AG04449 (cell line): ENCODE results near the gene ARHGAP15.

Source experiments
- CTCF ChIA-PET: fragments of 350-600 bp; formaldehyde crosslinking; extraction: SDS; loops from one replicate; lab custom pipeline; 2021; ENCODE audit warnings: antibody characterized with exemption; lab: Yijun Ruan, JAX
- POLR2A ChIA-PET: fragments of 400-600, 350-600 bp; formaldehyde crosslinking; extraction: SDS; loops from one replicate; lab custom pipeline; 2020; ENCODE audit warnings: antibody characterized with exemption, inconsistent platforms; lab: Yijun Ruan, JAX
- DNase-seq: peaks from one replicate; pipeline ENCODE4 v3.0.0-alpha.2; 2010; ENCODE audit warnings: low read depth, low spot score
- H3K4me3 ChIP-seq: 2 replicates; pipeline ENCODE4 v1.5.1; 2011; ENCODE audit warnings: low read depth, mild to moderate bottlenecking, control low read depth, low read length
- TF ChIP-seq, protein P1 (sequence below): IDR thresholded peaks from one replicate; pipeline ENCODE4 v1.5.1; 2011; ENCODE audit warnings: mild to moderate bottlenecking, moderate library complexity, low read length, control low read depth, inconsistent platforms; ENCODE audit not compliant: insufficient read depth; ENCODE audit errors: missing control alignments

ARHGAP15 gene

DNA sequence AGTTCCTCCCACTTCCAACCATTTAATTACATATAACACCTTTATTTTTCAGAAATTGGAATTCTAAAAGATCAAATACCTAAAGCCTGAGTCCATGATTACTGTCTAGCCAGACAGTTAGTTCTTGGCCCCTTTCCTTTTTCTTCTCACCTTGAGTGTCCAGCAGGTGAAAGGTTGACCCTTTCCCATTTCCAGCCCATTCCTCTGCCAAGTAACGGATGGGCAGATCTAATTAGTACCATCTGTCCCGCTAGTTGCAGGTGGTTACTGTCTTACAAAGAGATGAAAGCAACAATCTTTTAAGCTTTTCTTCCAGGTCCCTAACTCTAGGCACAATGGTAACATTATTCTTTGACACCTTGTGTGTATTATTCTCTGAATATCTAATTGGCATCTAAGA lies 506.7 kb downstream of the ARHGAP15 start:
- ChIA-PET CTCF (no interaction called here), POLR2A (no interaction called here)
- no peak for DNase-seq
- no peak overlapping the region for H3K4me3 ChIP-seq
- TF ChIP-seq, protein P1, sequence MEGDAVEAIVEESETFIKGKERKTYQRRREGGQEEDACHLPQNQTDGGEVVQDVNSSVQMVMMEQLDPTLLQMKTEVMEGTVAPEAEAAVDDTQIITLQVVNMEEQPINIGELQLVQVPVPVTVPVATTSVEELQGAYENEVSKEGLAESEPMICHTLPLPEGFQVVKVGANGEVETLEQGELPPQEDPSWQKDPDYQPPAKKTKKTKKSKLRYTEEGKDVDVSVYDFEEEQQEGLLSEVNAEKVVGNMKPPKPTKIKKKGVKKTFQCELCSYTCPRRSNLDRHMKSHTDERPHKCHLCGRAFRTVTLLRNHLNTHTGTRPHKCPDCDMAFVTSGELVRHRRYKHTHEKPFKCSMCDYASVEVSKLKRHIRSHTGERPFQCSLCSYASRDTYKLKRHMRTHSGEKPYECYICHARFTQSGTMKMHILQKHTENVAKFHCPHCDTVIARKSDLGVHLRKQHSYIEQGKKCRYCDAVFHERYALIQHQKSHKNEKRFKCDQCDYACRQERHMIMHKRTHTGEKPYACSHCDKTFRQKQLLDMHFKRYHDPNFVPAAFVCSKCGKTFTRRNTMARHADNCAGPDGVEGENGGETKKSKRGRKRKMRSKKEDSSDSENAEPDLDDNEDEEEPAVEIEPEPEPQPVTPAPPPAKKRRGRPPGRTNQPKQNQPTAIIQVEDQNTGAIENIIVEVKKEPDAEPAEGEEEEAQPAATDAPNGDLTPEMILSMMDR, result no peak

DNA sequence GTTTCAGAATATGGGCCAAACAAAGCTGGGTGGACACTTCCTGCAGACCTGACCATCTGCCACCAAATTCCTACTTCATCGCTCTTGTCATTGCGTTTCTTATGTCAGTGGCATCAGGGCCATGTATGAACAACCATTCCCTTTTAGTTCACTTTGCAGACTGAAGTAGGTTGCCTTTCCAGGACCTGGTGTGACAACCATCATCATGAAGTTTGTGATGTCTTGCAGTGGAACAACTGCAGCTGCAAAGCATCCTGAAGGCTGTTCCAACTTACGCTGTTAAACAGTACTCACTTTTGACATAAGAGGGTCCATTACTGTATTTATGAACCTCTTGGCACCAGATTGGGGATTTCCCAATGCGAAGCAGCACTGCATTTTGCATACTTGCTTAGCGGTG lies 511.6 kb downstream of the ARHGAP15 start:
- ChIA-PET POLR2A (no interaction called here), CTCF (no interaction called here)
- no peak for DNase-seq
- TF ChIP-seq, protein P1, result no peak
- H3K4me3 ChIP-seq, result no peak overlapping the region

DNA sequence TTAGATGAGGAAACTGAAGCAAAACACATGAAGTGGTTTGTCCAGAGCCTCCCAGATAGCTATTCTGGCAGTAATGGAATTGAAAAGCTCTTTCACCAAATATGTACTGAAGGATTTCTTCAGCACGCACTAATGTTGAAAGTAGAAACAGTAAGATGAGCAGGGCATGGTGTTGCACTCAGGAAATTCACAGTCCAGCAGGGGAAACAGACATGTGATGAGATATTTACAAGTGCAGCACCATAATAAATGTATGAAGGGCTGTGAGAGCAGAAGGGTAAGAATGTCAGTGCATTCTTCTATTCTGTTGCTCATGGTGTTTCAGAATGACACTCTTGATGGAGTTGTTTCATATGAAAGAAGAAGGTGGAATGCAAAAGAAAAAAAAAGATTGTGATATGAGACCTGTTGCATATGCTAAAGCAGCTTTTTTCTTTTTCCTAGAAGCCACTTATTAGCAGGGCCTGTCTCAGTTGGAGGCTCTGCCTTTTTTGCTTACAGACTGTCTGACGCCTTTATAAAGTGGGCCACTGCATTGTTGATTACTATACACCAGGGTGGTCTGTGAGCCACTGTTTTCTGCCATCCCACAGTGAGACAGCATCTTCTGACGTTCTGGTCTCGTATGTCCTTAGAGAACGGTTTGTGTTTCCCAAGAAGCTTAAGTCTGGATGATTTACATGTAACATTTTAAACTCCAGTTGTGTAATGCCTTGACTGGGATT lies 516.9 kb downstream of the ARHGAP15 start:
- no peak for DNase-seq
- ChIA-PET POLR2A (no interaction called here), CTCF (no interaction called here)
- H3K4me3 ChIP-seq, result no peak overlapping the region
- TF ChIP-seq, protein P1, result no peak

DNA sequence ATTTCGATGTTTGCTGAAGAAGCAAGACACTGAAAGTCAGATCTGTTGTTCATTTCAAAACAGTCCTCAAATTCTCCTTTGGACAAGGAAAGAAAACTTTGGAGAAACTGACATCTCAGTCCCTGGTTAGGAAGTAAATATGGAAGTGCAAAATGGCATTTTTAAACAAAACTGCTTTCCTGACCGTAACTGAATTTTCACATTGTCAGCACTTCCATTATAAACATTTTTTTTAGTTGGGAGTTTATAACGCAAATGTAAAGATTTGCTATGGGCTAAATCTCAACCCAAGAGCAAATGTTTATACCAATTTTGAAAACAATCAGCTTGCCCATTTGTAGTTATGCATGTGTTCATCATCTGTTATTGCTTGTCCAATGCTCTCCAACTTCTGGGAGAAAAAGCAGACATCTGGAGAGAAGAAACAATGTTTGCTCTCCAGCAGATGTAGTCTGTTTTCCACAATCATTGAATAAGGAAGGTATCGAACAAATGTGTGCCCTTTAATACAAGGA lies 520.1 kb downstream of the ARHGAP15 start:
- ChIA-PET CTCF (no interaction called here), POLR2A (no interaction called here)
- no peak for DNase-seq
- TF ChIP-seq, protein P1, result no peak
- H3K4me3 ChIP-seq, result no peak overlapping the region

DNA sequence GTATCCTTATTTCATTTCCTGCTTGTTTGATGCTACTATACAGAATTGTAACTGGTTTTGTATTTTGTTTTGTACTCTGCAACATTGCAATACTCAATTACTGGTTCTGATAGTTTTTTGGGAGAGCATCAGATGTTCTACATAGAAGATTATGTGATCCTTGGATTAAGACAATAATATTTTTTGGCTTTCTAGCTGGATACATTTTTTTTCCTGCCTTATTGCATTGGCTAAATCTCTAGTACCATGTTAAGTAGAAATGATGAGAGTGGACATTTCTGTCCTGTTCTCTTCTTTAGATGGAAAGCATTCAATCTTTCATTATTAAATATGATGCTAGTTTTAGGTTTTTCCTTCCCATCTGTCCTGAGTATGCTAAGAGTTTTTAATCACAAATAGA lies 523.5 kb downstream of the ARHGAP15 start:
- DNase-seq, result no peak
- ChIA-PET CTCF (no interaction called here), POLR2A (no interaction called here)
- H3K4me3 ChIP-seq, result no peak overlapping the region
- TF ChIP-seq, protein P1, result no peak

DNA sequence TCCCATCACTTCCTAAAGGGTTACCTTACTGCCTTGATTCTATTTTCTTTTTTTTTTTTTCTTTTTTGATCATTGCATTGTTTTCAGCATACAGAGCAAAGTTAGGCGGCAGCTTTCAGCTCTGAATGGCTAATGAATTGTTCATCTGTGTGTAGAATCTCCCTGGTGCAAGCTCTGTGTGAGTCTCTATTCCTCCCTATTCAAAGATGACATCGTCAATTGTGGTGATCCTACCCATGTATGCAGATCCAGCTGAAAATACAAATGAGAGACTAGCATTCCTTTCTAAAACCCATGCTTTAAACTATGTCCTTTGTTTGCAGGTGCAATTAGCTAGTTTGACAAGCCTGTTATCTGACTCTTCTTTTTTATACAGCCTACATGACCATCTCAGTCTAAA lies 539.0 kb downstream of the ARHGAP15 start:
- ChIA-PET CTCF (no interaction called here), POLR2A (interaction anchor here (0.7 kb wide), 1 partner anchor 1207 kb away, joined by 5 read pairs; no protein-coding TSS in a partner anchor)
- no peak for DNase-seq
- TF ChIP-seq, protein P1, result no peak
- no peak overlapping the region for H3K4me3 ChIP-seq
